ENCODE data around the gene GALNTL6. TPM values are rescaled to one million over a fixed set of nuclear protein-coding genes. Genes with fewer than 3 reads are reported as not detected.

GALNTL6 gene
- total and polyA plus RNA-seq, 7 donors, result 0.14 to 2.5 (median 0.42) TPM; not detected in 1

DNA sequence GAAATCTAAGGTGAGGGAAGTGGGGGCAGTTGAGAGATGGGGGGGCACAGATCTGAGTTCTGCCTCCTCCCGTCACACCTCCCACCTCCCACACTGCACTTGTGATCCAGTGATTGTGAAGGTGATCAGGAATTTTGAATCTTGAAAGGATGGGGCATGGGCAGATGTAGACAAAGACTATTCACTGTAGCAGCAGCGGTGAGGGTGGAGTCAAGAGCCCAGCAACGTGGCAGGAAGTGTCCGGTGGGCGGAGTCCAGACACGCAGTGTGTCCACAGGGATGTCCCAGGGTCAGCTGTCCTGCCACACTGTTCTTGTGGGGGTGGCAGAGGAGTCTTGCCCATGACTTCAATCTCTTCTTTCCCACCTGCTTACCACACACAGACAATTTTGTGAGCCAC lies 1024.9 kb downstream of the GALNTL6 start:
- Histone ChIP-seq H3K4me3 (no peak overlapping the region), H3K27me3 (no peaks in the 10 kb centered on the region), H3K27ac (no peak overlapping the region), H3K4me1 (peaks cover 0 to 14% (median 5%) of the 10 kb centered on the region in 4 donors), H3K9me3 (no peaks in the 10 kb centered on the region), H3K36me3 (no peaks in the 10 kb centered on the region)
- 78 to 81% methylated on average over 6 of the region's 6 CpGs for WGBS, 2 donors
- no peak for DNase-seq
- TF ChIP-seq POLR2A (IDR thresholded peaks at IDR 0.05) (no peak), EP300 (IDR thresholded peaks at IDR 0.05) (no peak), POLR2AphosphoS5 (IDR thresholded peaks at IDR 0.05) (no peak), CTCF (IDR thresholded peaks at IDR 0.05) (no peak)
- intact Hi-C loops (cut with DNase I), result no loop called here

- H3K4me3 ChIP-seq, result no peak overlapping the region
- WGBS, 2 donors, result 19 to 68% methylated on average over 3 of the region's 3 CpGs
- intact Hi-C loops (cut with DNase I), result no loop called here
- DNase-seq, result no peak
- no peak overlapping the region for H3K27ac ChIP-seq
- H3K27me3 ChIP-seq, result no peaks in the 10 kb centered on the region
- no peaks in the 10 kb centered on the region for H3K9me3 ChIP-seq
- peaks cover 0 to 14% (median 5%) of the 10 kb centered on the region in 4 donors for H3K4me1 ChIP-seq
- TF ChIP-seq CTCF (IDR thresholded peaks at IDR 0.05), result no peak
- TF ChIP-seq POLR2AphosphoS5 (IDR thresholded peaks at IDR 0.05), result no peak
- TF ChIP-seq POLR2A (IDR thresholded peaks at IDR 0.05), result no peak
- no peak for TF ChIP-seq EP300 (IDR thresholded peaks at IDR 0.05)
- H3K36me3 ChIP-seq, result no peaks in the 10 kb centered on the region
These were observed 1025.7 kb downstream of the GALNTL6 start for GRCh38 chr4:172838943-172839342.

GRCh38 chr4:172842779-172843178 lies 1029.6 kb downstream of the GALNTL6 start:
- H3K4me1 ChIP-seq, result peaks cover 0 to 14% (median 5%) of the 10 kb centered on the region in 4 donors
- DNase-seq, result no peak
- H3K27ac ChIP-seq, result no peak overlapping the region
- H3K9me3 ChIP-seq, result no peaks in the 10 kb centered on the region
- intact Hi-C loops (cut with DNase I), result no loop called here
- no peak for TF ChIP-seq EP300 (IDR thresholded peaks at IDR 0.05)
- TF ChIP-seq CTCF (IDR thresholded peaks at IDR 0.05), result no peak
- no peak for TF ChIP-seq POLR2AphosphoS5 (IDR thresholded peaks at IDR 0.05)
- no peak overlapping the region for H3K4me3 ChIP-seq
- WGBS, 2 donors, result 93 to 96% methylated on average over 4 of the region's 4 CpGs
- H3K36me3 ChIP-seq, result no peaks in the 10 kb centered on the region
- H3K27me3 ChIP-seq, result no peaks in the 10 kb centered on the region

- no peak for TF ChIP-seq POLR2AphosphoS5 (IDR thresholded peaks at IDR 0.05)
- TF ChIP-seq POLR2A (IDR thresholded peaks at IDR 0.05), result no peak
- no peak for TF ChIP-seq CTCF (IDR thresholded peaks at IDR 0.05)
- no peak for TF ChIP-seq EP300 (IDR thresholded peaks at IDR 0.05)
- no peak overlapping the region for H3K4me3 ChIP-seq
- 60 to 89% methylated on average over 4 of the region's 4 CpGs for WGBS, 2 donors
- H3K36me3 ChIP-seq, result no peaks in the 10 kb centered on the region
- H3K27ac ChIP-seq, result no peak overlapping the region
- no peak for DNase-seq
- intact Hi-C loops (cut with DNase I), result no loop called here
- no peaks in the 10 kb centered on the region for H3K27me3 ChIP-seq
- peaks cover 0 to 14% (median 5%) of the 10 kb centered on the region in 4 donors for H3K4me1 ChIP-seq
- no peaks in the 10 kb centered on the region for H3K9me3 ChIP-seq
These were observed 1030.0 kb downstream of the GALNTL6 start for GRCh38 chr4:172843192-172843591.

DNA sequence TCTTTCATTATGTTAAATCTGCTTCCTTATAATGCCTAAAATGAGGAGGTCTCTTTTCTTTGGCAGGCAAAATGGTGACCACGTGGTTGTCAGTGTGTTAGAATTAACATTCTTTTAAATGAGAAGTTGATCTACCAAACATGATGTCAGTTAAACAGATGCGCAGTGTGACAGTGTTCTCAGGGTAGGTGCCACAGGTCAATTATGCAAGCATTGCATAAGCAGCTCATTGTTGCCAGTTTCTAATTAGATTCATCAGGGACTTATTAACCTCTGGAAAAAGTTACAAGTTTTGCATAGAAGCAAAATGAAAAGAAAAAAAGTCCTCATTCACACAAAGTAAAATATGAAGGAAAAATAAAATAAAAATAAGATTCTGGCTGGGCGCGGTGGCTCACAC lies 1031.4 kb downstream of the GALNTL6 start:
- peaks cover 0 to 13% (median 3%) of the 10 kb centered on the region in 4 donors for H3K4me1 ChIP-seq
- H3K36me3 ChIP-seq, result no peaks in the 10 kb centered on the region
- no peak overlapping the region for H3K4me3 ChIP-seq
- no peak for TF ChIP-seq CTCF (IDR thresholded peaks at IDR 0.05)
- no peak for TF ChIP-seq EP300 (IDR thresholded peaks at IDR 0.05)
- TF ChIP-seq POLR2A (IDR thresholded peaks at IDR 0.05), result no peak
- TF ChIP-seq POLR2AphosphoS5 (IDR thresholded peaks at IDR 0.05), result no peak
- 91 to 94% methylated on average over 4 of the region's 4 CpGs for WGBS, 2 donors
- H3K9me3 ChIP-seq, result no peaks in the 10 kb centered on the region
- H3K27ac ChIP-seq, result no peak overlapping the region
- DNase-seq, result no peak
- intact Hi-C loops (cut with DNase I), result no loop called here
- no peaks in the 10 kb centered on the region for H3K27me3 ChIP-seq
